ENCODE results near the gene SLC25A26.

- TF ChIP-seq, protein P1, sequence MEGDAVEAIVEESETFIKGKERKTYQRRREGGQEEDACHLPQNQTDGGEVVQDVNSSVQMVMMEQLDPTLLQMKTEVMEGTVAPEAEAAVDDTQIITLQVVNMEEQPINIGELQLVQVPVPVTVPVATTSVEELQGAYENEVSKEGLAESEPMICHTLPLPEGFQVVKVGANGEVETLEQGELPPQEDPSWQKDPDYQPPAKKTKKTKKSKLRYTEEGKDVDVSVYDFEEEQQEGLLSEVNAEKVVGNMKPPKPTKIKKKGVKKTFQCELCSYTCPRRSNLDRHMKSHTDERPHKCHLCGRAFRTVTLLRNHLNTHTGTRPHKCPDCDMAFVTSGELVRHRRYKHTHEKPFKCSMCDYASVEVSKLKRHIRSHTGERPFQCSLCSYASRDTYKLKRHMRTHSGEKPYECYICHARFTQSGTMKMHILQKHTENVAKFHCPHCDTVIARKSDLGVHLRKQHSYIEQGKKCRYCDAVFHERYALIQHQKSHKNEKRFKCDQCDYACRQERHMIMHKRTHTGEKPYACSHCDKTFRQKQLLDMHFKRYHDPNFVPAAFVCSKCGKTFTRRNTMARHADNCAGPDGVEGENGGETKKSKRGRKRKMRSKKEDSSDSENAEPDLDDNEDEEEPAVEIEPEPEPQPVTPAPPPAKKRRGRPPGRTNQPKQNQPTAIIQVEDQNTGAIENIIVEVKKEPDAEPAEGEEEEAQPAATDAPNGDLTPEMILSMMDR (IDR thresholded peaks at IDR 0.05), result no peak
- TF ChIP-seq POLR2A (IDR thresholded peaks at IDR 0.05), result no peak
These were observed 118.1 kb downstream of the SLC25A26 start for GRCh38 chr3:66338927-66339326.
